Measurements from ENCODE around the gene TSPAN4. TPM values are rescaled to one million over a fixed set of nuclear protein-coding genes. Genes with fewer than 3 reads are reported as not detected.

Gene TSPAN4
- total and polyA plus RNA-seq, 9 of the 15 experiments (the other 6 are each of a cell fraction or from before 2014, with no cell fraction given), result 0.07 to 31.0 (median 15.7) TPM

DNA sequence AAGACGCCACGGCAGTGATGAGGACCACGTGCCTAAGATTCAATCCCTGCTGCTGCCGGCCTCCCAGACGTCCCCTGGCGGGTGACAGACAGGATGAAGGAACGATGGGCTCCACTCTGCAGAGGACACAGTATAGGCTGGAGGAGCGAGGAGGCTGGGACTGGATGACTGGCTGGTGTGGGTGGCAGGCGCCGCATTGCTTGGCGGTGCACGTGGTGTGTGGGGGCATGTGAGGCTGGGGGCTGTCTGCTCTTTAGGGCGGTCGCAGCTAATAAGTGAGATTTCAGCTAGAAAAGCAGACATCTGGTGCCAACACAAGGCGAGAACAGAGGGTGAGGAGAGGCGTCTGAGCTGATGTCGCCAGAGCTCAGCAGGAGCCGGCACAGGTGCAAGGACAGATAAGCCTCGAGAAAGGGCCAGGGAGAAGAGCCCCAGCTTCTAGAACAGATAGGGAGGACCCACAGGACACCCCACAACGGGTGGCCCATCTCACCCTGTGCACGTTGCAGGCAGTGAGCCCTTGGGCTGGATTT is 33.2 kb downstream of the TSPAN4 start (continued):
- TF ChIP-seq, protein P1, sequence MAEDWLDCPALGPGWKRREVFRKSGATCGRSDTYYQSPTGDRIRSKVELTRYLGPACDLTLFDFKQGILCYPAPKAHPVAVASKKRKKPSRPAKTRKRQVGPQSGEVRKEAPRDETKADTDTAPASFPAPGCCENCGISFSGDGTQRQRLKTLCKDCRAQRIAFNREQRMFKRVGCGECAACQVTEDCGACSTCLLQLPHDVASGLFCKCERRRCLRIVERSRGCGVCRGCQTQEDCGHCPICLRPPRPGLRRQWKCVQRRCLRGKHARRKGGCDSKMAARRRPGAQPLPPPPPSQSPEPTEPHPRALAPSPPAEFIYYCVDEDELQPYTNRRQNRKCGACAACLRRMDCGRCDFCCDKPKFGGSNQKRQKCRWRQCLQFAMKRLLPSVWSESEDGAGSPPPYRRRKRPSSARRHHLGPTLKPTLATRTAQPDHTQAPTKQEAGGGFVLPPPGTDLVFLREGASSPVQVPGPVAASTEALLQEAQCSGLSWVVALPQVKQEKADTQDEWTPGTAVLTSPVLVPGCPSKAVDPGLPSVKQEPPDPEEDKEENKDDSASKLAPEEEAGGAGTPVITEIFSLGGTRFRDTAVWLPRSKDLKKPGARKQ (CRISPR knock-in tag; IDR thresholded peaks at IDR 0.05), result no peak
- TF ChIP-seq, protein P2, sequence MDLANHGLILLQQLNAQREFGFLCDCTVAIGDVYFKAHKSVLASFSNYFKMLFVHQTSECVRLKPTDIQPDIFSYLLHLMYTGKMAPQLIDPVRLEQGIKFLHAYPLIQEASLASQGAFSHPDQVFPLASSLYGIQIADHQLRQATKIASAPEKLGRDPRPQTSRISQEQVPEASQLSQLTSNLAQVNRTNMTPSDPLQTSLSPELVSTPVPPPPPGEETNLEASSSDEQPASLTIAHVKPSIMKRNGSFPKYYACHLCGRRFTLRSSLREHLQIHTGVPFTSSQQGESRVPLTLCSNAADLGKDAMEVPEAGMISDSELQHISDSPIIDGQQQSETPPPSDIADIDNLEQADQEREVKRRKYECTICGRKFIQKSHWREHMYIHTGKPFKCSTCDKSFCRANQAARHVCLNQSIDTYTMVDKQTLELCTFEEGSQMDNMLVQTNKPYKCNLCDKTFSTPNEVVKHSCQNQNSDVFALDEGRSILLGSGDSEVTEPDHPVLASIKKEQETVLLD (IDR thresholded peaks at IDR 0.05), result no peak
- TF ChIP-seq CEBPG (CRISPR knock-in tag; IDR thresholded peaks at IDR 0.05) (no peak), CEBPG (tag; conservative IDR thresholded peaks at IDR 0.05 in 1 of 2, IDR thresholded peaks at IDR 0.05 in 1 of 2) (no peak), THRA (IDR thresholded peaks at IDR 0.05) (no peak), TFE3 (CRISPR knock-in tag; IDR thresholded peaks at IDR 0.05) (no peak), POLR2AphosphoS5 (IDR thresholded peaks at IDR 0.05; ENCODE audit: control insufficient read depth, insufficient read depth, low read depth, low read length) (peak; percentile 94), FOXK1 (CRISPR knock-in tag; IDR thresholded peaks at IDR 0.05; ENCODE audit: borderline replicate concordance) (no peak), BACH1 (tag; IDR thresholded peaks at IDR 0.05) (no peak), ZNF280B (CRISPR knock-in tag; IDR thresholded peaks at IDR 0.05) (no peak), RFX5 (IDR thresholded peaks at IDR 0.05; ENCODE audit: low read depth, low read length) (no peak), HNRNPK (IDR thresholded peaks at IDR 0.05; ENCODE audit: low read depth, low read length, poor library complexity, severe bottlenecking) (no peak), DACH1 (IDR thresholded peaks at IDR 0.05; ENCODE audit: partially characterized antibody) (peak; percentile 49)
- TF ChIP-seq, protein P3, sequence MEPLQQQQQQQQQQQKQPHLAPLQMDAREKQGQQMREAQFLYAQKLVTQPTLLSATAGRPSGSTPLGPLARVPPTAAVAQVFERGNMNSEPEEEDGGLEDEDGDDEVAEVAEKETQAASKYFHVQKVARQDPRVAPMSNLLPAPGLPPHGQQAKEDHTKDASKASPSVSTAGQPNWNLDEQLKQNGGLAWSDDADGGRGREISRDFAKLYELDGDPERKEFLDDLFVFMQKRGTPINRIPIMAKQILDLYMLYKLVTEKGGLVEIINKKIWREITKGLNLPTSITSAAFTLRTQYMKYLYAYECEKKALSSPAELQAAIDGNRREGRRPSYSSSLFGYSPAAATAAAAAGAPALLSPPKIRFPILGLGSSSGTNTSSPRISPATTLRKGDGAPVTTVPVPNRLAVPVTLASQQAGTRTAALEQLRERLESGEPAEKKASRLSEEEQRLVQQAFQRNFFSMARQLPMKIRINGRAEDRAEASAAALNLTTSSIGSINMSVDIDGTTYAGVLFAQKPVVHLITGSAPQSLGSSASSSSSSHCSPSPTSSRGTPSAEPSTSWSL (CRISPR knock-in tag; IDR thresholded peaks at IDR 0.05; ENCODE audit: borderline replicate concordance), result no peak
- TF ChIP-seq, protein P4, sequence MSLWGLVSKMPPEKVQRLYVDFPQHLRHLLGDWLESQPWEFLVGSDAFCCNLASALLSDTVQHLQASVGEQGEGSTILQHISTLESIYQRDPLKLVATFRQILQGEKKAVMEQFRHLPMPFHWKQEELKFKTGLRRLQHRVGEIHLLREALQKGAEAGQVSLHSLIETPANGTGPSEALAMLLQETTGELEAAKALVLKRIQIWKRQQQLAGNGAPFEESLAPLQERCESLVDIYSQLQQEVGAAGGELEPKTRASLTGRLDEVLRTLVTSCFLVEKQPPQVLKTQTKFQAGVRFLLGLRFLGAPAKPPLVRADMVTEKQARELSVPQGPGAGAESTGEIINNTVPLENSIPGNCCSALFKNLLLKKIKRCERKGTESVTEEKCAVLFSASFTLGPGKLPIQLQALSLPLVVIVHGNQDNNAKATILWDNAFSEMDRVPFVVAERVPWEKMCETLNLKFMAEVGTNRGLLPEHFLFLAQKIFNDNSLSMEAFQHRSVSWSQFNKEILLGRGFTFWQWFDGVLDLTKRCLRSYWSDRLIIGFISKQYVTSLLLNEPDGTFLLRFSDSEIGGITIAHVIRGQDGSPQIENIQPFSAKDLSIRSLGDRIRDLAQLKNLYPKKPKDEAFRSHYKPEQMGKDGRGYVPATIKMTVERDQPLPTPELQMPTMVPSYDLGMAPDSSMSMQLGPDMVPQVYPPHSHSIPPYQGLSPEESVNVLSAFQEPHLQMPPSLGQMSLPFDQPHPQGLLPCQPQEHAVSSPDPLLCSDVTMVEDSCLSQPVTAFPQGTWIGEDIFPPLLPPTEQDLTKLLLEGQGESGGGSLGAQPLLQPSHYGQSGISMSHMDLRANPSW (CRISPR knock-in tag; IDR thresholded peaks at IDR 0.05), result no peak

All from K562 (cell line).